ENCODE measurements around the gene GGT6. TPM values are rescaled to one million over a fixed set of nuclear protein-coding genes. Genes with fewer than 3 reads are reported as not detected.

GGT6 gene
- total RNA-seq, 3 donors from 2014 or later: 98.0 to 219 (median 189) TPM

GRCh38 chr17:4518901-4519300 is 41.5 kb downstream of the GGT6 start:
- no peak for TF ChIP-seq CTCF (IDR thresholded peaks at IDR 0.05)
- Histone ChIP-seq H3K4me3 (no peak overlapping the region), H3K36me3 (ENCODE audit: low read depth) (no peaks in the 10 kb centered on the region), H3K9me3 (no peaks in the 10 kb centered on the region), H3K4me1 (ENCODE audit: low read depth) (no peaks in the 10 kb centered on the region)
- DNase-seq (no peak), ATAC-seq (no peak)
- intact Hi-C loops (cut with DNase I, micrococcal nuclease): no loop called here

- Histone ChIP-seq H3K9me3 (no peaks in the 10 kb centered on the region), H3K36me3 (ENCODE audit: low read depth) (no peaks in the 10 kb centered on the region), H3K4me1 (ENCODE audit: low read depth) (no peaks in the 10 kb centered on the region), H3K4me3 (no peak overlapping the region)
- TF ChIP-seq CTCF (IDR thresholded peaks at IDR 0.05): no peak
- no peak for DNase-seq
- intact Hi-C loops (cut with DNase I, micrococcal nuclease): no loop called here
- no peak for ATAC-seq
Measured at GRCh38 chr17:4516735-4517134, 43.6 kb downstream of the GGT6 start.

GRCh38 chr17:4515501-4515900 is 44.9 kb downstream of the GGT6 start:
- intact Hi-C loops (cut with DNase I, micrococcal nuclease): no loop called here
- Histone ChIP-seq H3K4me3 (no peak overlapping the region), H3K9me3 (no peaks in the 10 kb centered on the region), H3K36me3 (ENCODE audit: low read depth) (no peaks in the 10 kb centered on the region), H3K4me1 (ENCODE audit: low read depth) (no peaks in the 10 kb centered on the region)
- ATAC-seq (peak; percentile 57), DNase-seq (peak in 1 of 3 donors; percentile 16)
- no peak for TF ChIP-seq CTCF (IDR thresholded peaks at IDR 0.05)

GRCh38 chr17:4514779-4515178 is 45.6 kb downstream of the GGT6 start:
- Histone ChIP-seq H3K36me3 (ENCODE audit: low read depth) (no peaks in the 10 kb centered on the region), H3K9me3 (no peaks in the 10 kb centered on the region), H3K4me3 (no peak overlapping the region), H3K4me1 (ENCODE audit: low read depth) (no peaks in the 10 kb centered on the region)
- DNase-seq (no peak), ATAC-seq (no peak)
- TF ChIP-seq CTCF (IDR thresholded peaks at IDR 0.05): no peak
- intact Hi-C loops (cut with DNase I, micrococcal nuclease): no loop called here

GRCh38 chr17:4514206-4514605 is 46.2 kb downstream of the GGT6 start:
- no peaks in the 10 kb centered on the region for H3K9me3 ChIP-seq

More at GRCh38 chr17:4514206-4514605, 46.2 kb downstream of the GGT6 start:
- DNase-seq (no peak), ATAC-seq (peak; percentile 13)
- no peaks in the 10 kb centered on the region for H3K36me3 ChIP-seq (ENCODE audit: low read depth)
- H3K4me1 ChIP-seq (ENCODE audit: low read depth): no peaks in the 10 kb centered on the region
- no peak for TF ChIP-seq CTCF (IDR thresholded peaks at IDR 0.05)
- intact Hi-C loops (cut with DNase I, micrococcal nuclease): no loop called here
- H3K4me3 ChIP-seq: no peak overlapping the region
